H1 (cell line): ENCODE results near the gene PLA2G4F. TPM values are rescaled to one million over a fixed set of nuclear protein-coding genes. Genes with fewer than 3 reads are reported as not detected.

Experiments
- CTCF ChIA-PET: fragments of 300-600 bp; sonication (Branson Sonifier 250); formaldehyde crosslinking; loops from one replicate; lab custom pipeline; 2021; ENCODE audit not compliant: partially characterized antibody; lab: Charles Lee
- POLR2A ChIA-PET: fragments of 300-600 bp; sonication (Branson Sonifier 250); formaldehyde crosslinking; loops from one replicate; lab custom pipeline; 2021; ENCODE audit warnings: inconsistent platforms; ENCODE audit not compliant: partially characterized antibody; lab: Charles Lee
- DNase-seq, 2 experiments: peaks; one replicate each; pipeline versions ENCODE4 v3.0.0 to v3.0.0-alpha.2; 2010 to 2022; ENCODE audit warnings: low spot score in 2 of 2, low read depth in 1 of 2, mixed read lengths in 1 of 2
- FAIRE-seq: peaks from 2 replicates; lab custom pipeline; 2011; peaks lifted over from hg19 to GRCh38; lab: Jason Lieb, UNC
- H2AFZ ChIP-seq: 2 replicates; pipeline ENCODE4 v1.8.1; 2012; ENCODE audit warnings: low read length, inconsistent platforms
- H2AK5ac ChIP-seq: 2 replicates; pipeline ENCODE4 v1.6.1; 2013; ENCODE audit warnings: low read depth, low read length
- H2BK120ac ChIP-seq: replicated peaks from 2 replicates; pipeline ENCODE3; 2013; ENCODE audit warnings: low read depth, low read length, inconsistent platforms
- H2BK12ac ChIP-seq: 2 replicates; pipeline ENCODE4 v1.6.1; 2013; ENCODE audit warnings: low read depth, low read length
- H2BK15ac ChIP-seq: 2 replicates; pipeline ENCODE4 v1.6.1; 2013; ENCODE audit warnings: low read length
- H2BK20ac ChIP-seq: 2 replicates; pipeline ENCODE4 v1.6.1; 2013; ENCODE audit warnings: low read length
- H2BK5ac ChIP-seq: 2 replicates; pipeline ENCODE4 v1.6.1; 2013; ENCODE audit warnings: low read depth, low read length
- H3K14ac ChIP-seq: 2 replicates; pipeline ENCODE4 v1.6.1; 2013; ENCODE audit warnings: inconsistent platforms; ENCODE audit not compliant: insufficient read length
- H3K18ac ChIP-seq: 2 replicates; pipeline ENCODE4 v1.6.1; 2013; ENCODE audit warnings: low read length; ENCODE audit errors: extremely low read depth
- H3K23ac ChIP-seq: 2 replicates; pipeline ENCODE4 v1.6.1; 2013; ENCODE audit warnings: inconsistent platforms; ENCODE audit not compliant: insufficient read length
- H3K23me2 ChIP-seq: 2 replicates; pipeline ENCODE4 v1.6.1; 2013; ENCODE audit warnings: low read depth, low read length
- H3K27ac ChIP-seq: 2 replicates; pipeline ENCODE4 v1.6.1; 2011; ENCODE audit warnings: low read depth, low read length, inconsistent platforms
- H3K27me3 ChIP-seq, 4 experiments: replicated peaks in 1 of 4; 1 replicate in 1 of 4; 2 replicates in 3 of 4; pipeline versions ENCODE4 v1.6.1 to v1.8.1; 2011 to 2013; ENCODE audit warnings: low read length in 3 of 4, mild to moderate bottlenecking in 3 of 4, inconsistent platforms in 2 of 4, mixed read lengths in 2 of 4, moderate library complexity in 1 of 4; ENCODE audit not compliant: control insufficient read depth in 3 of 4, insufficient read depth in 3 of 4; ENCODE audit errors: extremely low read depth in 1 of 4
- H3K36me3 ChIP-seq, 4 experiments: 2 replicates each; pipeline versions ENCODE4 v1.6.1 to v1.8.1; 2011 to 2013; ENCODE audit warnings: mild to moderate bottlenecking in 4 of 4, low read length in 3 of 4, moderate library complexity in 2 of 4, control low read depth in 1 of 4, inconsistent platforms in 1 of 4; ENCODE audit not compliant: insufficient read depth in 4 of 4, control insufficient read depth in 2 of 4
- H3K4ac ChIP-seq: replicated peaks from 2 replicates; pipeline ENCODE3; 2013; ENCODE audit warnings: low read length, low read depth, mixed read lengths, inconsistent platforms; ENCODE audit not compliant: insufficient read length
- H3K4me1 ChIP-seq, 4 experiments: replicated peaks in 1 of 4; 1 replicate in 1 of 4; 2 replicates in 3 of 4; pipeline versions ENCODE4 v1.6.1 to v1.8.1; 2011 to 2013; ENCODE audit warnings: low read length in 3 of 4, inconsistent platforms in 2 of 4, mixed read lengths in 1 of 4; ENCODE audit not compliant: insufficient read depth in 4 of 4, control insufficient read depth in 3 of 4
- H3K4me2 ChIP-seq, 2 experiments: 2 replicates each; pipeline versions ENCODE4 v1.6.1 to v1.8.1; 2011 to 2013; ENCODE audit warnings: low read depth in 2 of 2, low read length in 2 of 2, control low read depth in 1 of 2, inconsistent platforms in 1 of 2, mild to moderate bottlenecking in 1 of 2; ENCODE audit not compliant: insufficient read depth in 1 of 2
- H3K4me3 ChIP-seq, 4 experiments: fragments of 200-600, 300-600 bp in 1 of 4; sonication (generic), shearing (Covaris generic), sonication (Bioruptor Twin) in 1 of 4; 2 replicates each; pipeline versions ENCODE4 v1.5.1 to v1.8.1; 2011 to 2016; ENCODE audit warnings: low read length in 4 of 4, low read depth in 3 of 4, control low read depth in 2 of 4, inconsistent platforms in 2 of 4, mild to moderate bottlenecking in 2 of 4, mixed read lengths in 1 of 4, moderate library complexity in 1 of 4; ENCODE audit not compliant: insufficient read depth in 2 of 4; ENCODE audit errors: extremely low read depth in 1 of 4
- H3K56ac ChIP-seq: replicated peaks from 2 replicates; pipeline ENCODE3; 2013; ENCODE audit warnings: low read depth, mild to moderate bottlenecking, mixed read lengths, low read length, inconsistent platforms; ENCODE audit not compliant: insufficient read length
- H3K79me1 ChIP-seq: 2 replicates; pipeline ENCODE4 v1.6.1; 2013; ENCODE audit warnings: low read depth, low read length, control low read depth
- H3K79me2 ChIP-seq, 2 experiments: 2 replicates each; pipeline versions ENCODE4 v1.6.1 to v1.8.1; 2012 to 2013; ENCODE audit warnings: low read length in 2 of 2, mild to moderate bottlenecking in 2 of 2, inconsistent platforms in 1 of 2; ENCODE audit not compliant: insufficient read depth in 2 of 2, control insufficient read depth in 1 of 2
- H3K9ac ChIP-seq, 4 experiments: replicated peaks in 1 of 4; 1 replicate in 1 of 4; 2 replicates in 3 of 4; pipeline versions ENCODE4 v1.6.1 to v1.8.1; 2011 to 2013; ENCODE audit warnings: low read depth in 3 of 4, low read length in 3 of 4, control low read depth in 2 of 4, mild to moderate bottlenecking in 2 of 4, moderate library complexity in 2 of 4, inconsistent platforms in 1 of 4; ENCODE audit errors: extremely low read depth in 1 of 4
- H3K9me3 ChIP-seq, 2 experiments: 2 replicates each; pipeline versions ENCODE4 v1.6.1 to v1.8.1; 2012 to 2013; ENCODE audit warnings: mild to moderate bottlenecking in 2 of 2, moderate library complexity in 2 of 2, control low read depth in 1 of 2, inconsistent platforms in 1 of 2, low read depth in 1 of 2, low read length in 1 of 2, mixed read lengths in 1 of 2; ENCODE audit not compliant: insufficient read depth in 2 of 2
- H4K20me1 ChIP-seq, 2 experiments: replicated peaks in 1 of 2; 2 replicates each; pipeline versions ENCODE3 to v1.8.1; 2011 to 2013; ENCODE audit warnings: inconsistent platforms in 2 of 2, low read length in 2 of 2, mild to moderate bottlenecking in 1 of 2; ENCODE audit not compliant: insufficient read depth in 2 of 2, control insufficient read depth in 1 of 2
- H4K5ac ChIP-seq: 2 replicates; pipeline ENCODE4 v1.6.1; 2013; ENCODE audit warnings: low read length, low read depth, mixed read lengths, inconsistent platforms; ENCODE audit not compliant: insufficient read length
- H4K8ac ChIP-seq: 2 replicates; pipeline ENCODE4 v1.8.0; 2013; ENCODE audit warnings: mild to moderate bottlenecking, moderate library complexity, low read length, inconsistent platforms; ENCODE audit not compliant: insufficient read depth; ENCODE audit errors: extremely low read depth
- H4K91ac ChIP-seq: replicated peaks from 2 replicates; pipeline ENCODE3; 2013; ENCODE audit warnings: low read length, mixed read lengths, inconsistent platforms; ENCODE audit not compliant: insufficient read length
- CBX8 ChIP-seq: fragments of 300-800, 300-1000 bp; sonication (generic); IDR thresholded peaks from 2 replicates; pipeline ENCODE4 v1.7.1; 2016; ENCODE audit warnings: low read depth, low read length, borderline replicate concordance
- CHD1 ChIP-seq: IDR thresholded peaks from 2 replicates; pipeline ENCODE4 v1.6.1; 2012; ENCODE audit warnings: low read depth, low read length, improper control_type of control experiment
- EP300 ChIP-seq, 2 experiments: IDR thresholded peaks; 1 replicate in 1 of 2; 2 replicates in 1 of 2; pipeline ENCODE4 v1.6.1; 2011 to 2012; ENCODE audit warnings: low read depth in 2 of 2, low read length in 2 of 2, mild to moderate bottlenecking in 2 of 2, borderline replicate concordance in 1 of 2, inconsistent platforms in 1 of 2, moderate library complexity in 1 of 2
- GABPA ChIP-seq: IDR thresholded peaks from 2 replicates; pipeline ENCODE4 v1.6.1; 2011; ENCODE audit warnings: mild to moderate bottlenecking, low read length, moderate library complexity, borderline replicate concordance; ENCODE audit not compliant: insufficient read depth
- GTF2F1 ChIP-seq: IDR thresholded peaks from 2 replicates; pipeline ENCODE4 v1.6.1; 2012; ENCODE audit warnings: low read depth, low read length, improper control_type of control experiment, borderline replicate concordance
- POLR2A ChIP-seq, 2 experiments: IDR thresholded peaks; 1 replicate in 1 of 2; 2 replicates in 1 of 2; pipeline ENCODE4 v1.6.1; 2011; ENCODE audit warnings: low read depth in 2 of 2, low read length in 2 of 2, mild to moderate bottlenecking in 2 of 2; ENCODE audit errors: control extremely low read depth in 1 of 2
- SIX5 ChIP-seq: IDR thresholded peaks from 2 replicates; pipeline ENCODE4 v1.6.1; 2011; ENCODE audit warnings: mild to moderate bottlenecking, low read depth, low read length
- TCF12 ChIP-seq: IDR thresholded peaks from 2 replicates; pipeline ENCODE4 v1.6.1; 2011; ENCODE audit warnings: low read depth, mild to moderate bottlenecking, low read length
- TEAD4 ChIP-seq: IDR thresholded peaks from 2 replicates; pipeline ENCODE4 v1.6.1; 2012; ENCODE audit warnings: low read depth, low read length, inconsistent platforms, mixed read lengths
- USF2 ChIP-seq: IDR thresholded peaks from 2 replicates; pipeline ENCODE4 v1.6.1; 2011; ENCODE audit warnings: low read length, improper control_type of control experiment
- YY1 ChIP-seq: IDR thresholded peaks from 2 replicates; pipeline ENCODE4 v1.6.1; 2011; ENCODE audit warnings: low read depth, mild to moderate bottlenecking, low read length
- WGBS, 2 experiments: shearing (Covaris generic) in 1 of 2; methylation state at CpG; one replicate each; pipeline versions ENCODE4 v1.1.6 to v1.1.7; 2013 to 2015; ENCODE audit warnings: low lambda C conversion rate in 2 of 2, mixed read lengths in 2 of 2, inconsistent platforms in 1 of 2, low coverage in 1 of 2, missing lambda C conversion rate in 1 of 2; ENCODE audit not compliant: insufficient replicate concordance in 2 of 2, insufficient coverage in 1 of 2, insufficient read length in 1 of 2; ENCODE audit errors: extremely low coverage in 1 of 2, missing lambda C conversion rate in 1 of 2; 5-methylcytosine and 5-hydroxymethylcytosine counted together
- polyA plus RNA-seq, 7 experiments: library from polyadenylated mRNA; depleted of rRNA in 3 of 7; stranded (reverse) in 5 of 7; unstranded in 2 of 7; fragments of >200 nt in 5 of 7; fragments of 200-250 nt in 2 of 7; gene quantifications; 1 replicate in 5 of 7; 2 replicates in 1 of 7; 4 replicates in 1 of 7; pipeline versions ENCODE4 v1.2.1 to v1.2.3, GENCODE V29; 2011 to 2013; ENCODE audit warnings: missing spikeins in 2 of 7, mixed read lengths in 2 of 7
- total RNA-seq: library from RNA; stranded (reverse); fragmentation: NEBNext Ultra II Directional; extraction: Animal tissue kit (Norgen Biotek cat#: 25700); gene quantifications from 2 replicates; pipeline ENCODE4 v1.2.1, GENCODE V29; 2021

PLA2G4F gene
- total and polyA plus RNA-seq, 2 of the 8 experiments (the other 6 are each of a cell fraction or from before 2014, with no cell fraction given): not detected

DNA sequence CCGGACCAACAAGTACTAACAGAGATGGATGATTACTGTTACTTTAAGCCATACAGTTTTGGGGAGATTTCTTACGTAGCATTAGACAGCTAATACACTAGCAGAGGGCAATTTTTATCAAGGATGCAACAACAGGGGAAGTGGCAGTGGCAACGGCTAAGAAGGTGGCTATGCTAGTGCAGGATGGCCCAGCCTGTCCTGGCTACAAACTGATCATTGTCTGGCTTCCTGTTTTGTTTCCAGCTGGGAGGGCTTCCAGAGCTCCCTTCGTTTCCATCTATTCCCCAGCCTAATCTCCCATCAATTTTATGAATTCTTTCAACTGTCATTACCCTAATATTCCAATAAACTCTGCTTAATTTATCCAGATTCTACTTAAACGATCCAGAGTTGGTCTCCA, 16.0 kb upstream of the PLA2G4F start:
- no peak for TF ChIP-seq SIX5
- TF ChIP-seq GABPA: no peak
- TF ChIP-seq CBX8: no peak
- no peak for TF ChIP-seq USF2
- no peak for TF ChIP-seq GTF2F1
- no peak for TF ChIP-seq YY1
- TF ChIP-seq POLR2A (IDR thresholded peaks at IDR 0.05; ENCODE audit: control extremely low read depth in 1 of 2, low read depth in 2 of 2, low read length in 2 of 2): no peak
- TF ChIP-seq EP300 (IDR thresholded peaks at IDR 0.05; ENCODE audit: borderline replicate concordance in 1 of 2, low read depth in 2 of 2, low read length in 2 of 2): no peak
- TF ChIP-seq CHD1: no peak
- TF ChIP-seq TCF12: no peak
- TF ChIP-seq TEAD4: no peak
- Histone ChIP-seq H3K23me2 (no peaks in the 10 kb centered on the region), H3K9ac (no peak overlapping the region), H2BK15ac (no peak overlapping the region), H3K4ac (no peak overlapping the region), H3K27me3 (no peaks in the 10 kb centered on the region), H3K79me1 (no peaks in the 10 kb centered on the region; the same call in 1 of the 2 replicates), H3K9me3 (no peaks in the 10 kb centered on the region), H2AFZ (no peak overlapping the region), H4K8ac (no peak overlapping the region), H2BK20ac (no peak overlapping the region), H2BK120ac (no peak overlapping the region), H2BK12ac (no peak overlapping the region), H2AK5ac (no peak overlapping the region), H3K36me3 (peaks cover 0 to 53% (median 11%) of the 10 kb centered on the region in 4 experiments; a peak in 5 of 8 replicates), H3K4me2 (no peak overlapping the region), H4K20me1 (peaks cover 0 to 2% of the 10 kb centered on the region in 2 experiments), H4K91ac (no peak overlapping the region), H2BK5ac (no peak overlapping the region), H3K18ac (no peak overlapping the region), H3K27ac (no peak overlapping the region), H3K4me1 (no peaks in the 10 kb centered on the region), H3K79me2 (no peaks in the 10 kb centered on the region), H3K23ac (no peak overlapping the region), H4K5ac (no peak overlapping the region), H3K14ac (no peak overlapping the region), H3K56ac (no peak overlapping the region), H3K4me3 (no peak overlapping the region)
- POLR2A ChIA-PET: no interaction called here
- CTCF ChIA-PET: interaction anchor here (1.1 to 1.6 kb wide), 2 partner anchors 106 to 213 kb away, joined by 3 to 6 read pairs; no protein-coding TSS in a partner anchor
- FAIRE-seq: no peak
- no peak for DNase-seq
- WGBS, 2 experiments: 84% methylated on average over 5 of the region's 5 CpGs; no CpG with 5 or more reads in 1 of the 2 experiments
